ENCODE data around the gene ARHGEF28.

ARHGEF28 gene

GRCh38 chr5:73693573-73694061 is 67.6 kb downstream of the ARHGEF28 start:
- FAIRE-seq: no peak

DNA sequence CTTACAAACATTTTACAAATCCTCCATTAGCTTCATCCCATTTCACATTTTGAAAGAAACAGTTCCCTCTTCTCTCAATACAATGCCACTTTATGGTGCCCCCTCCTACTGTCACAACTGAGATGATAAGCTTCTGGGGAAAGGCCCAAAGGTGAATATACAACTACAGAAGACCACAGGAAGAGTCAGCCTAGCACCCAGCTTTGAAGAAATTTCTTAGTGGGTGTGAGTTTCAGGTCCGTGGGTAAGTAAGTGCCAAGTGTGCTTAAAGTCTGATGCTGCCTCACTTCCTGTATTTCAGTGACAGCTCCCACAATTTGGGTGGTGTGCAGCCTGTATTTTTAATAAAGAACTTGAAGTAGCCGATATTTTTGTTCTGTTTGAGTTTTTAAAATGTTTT is 68.1 kb downstream of the ARHGEF28 start:
- no peak for FAIRE-seq

DNA sequence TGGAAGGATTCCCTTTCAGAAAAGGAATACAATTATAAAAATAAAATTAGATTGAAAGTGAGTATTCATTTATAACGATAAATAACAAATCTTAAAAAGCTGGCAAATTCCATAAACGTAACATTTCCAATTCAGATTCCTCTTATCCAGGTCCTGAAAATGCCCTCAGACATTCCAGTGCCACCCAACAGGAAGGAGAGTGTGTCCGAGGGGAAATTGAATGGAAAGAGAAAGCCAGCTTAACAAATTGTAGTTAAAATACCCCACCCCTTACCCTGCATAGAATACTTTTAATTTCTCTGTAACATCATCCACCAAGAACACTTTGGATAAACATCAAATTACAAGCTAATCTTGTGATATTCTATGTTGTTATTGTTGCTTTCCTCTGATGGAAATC is 72.0 kb downstream of the ARHGEF28 start:
- no peak for FAIRE-seq

DNA sequence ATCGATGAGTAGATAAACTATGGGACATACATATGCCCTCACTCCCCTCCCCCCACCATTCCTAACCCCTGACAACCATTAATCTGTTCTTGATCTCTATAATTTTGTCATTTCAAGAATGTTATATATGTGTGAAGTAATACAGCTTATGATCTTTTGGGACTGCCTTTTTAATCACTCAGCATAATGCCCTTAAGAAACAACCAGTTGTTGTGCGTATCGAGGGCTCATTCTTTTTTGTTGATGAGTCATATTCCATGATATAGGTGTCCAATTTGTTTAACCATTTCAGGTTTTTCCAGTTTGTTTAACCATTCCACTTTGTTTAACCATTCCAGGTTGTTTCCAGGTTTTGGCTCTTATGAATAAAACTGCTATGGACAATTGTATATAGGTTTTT is 75.6 kb downstream of the ARHGEF28 start:
- no peak for FAIRE-seq

GRCh38 chr5:73702534-73702933 is 76.5 kb downstream of the ARHGEF28 start:
- no peak for FAIRE-seq

DNA sequence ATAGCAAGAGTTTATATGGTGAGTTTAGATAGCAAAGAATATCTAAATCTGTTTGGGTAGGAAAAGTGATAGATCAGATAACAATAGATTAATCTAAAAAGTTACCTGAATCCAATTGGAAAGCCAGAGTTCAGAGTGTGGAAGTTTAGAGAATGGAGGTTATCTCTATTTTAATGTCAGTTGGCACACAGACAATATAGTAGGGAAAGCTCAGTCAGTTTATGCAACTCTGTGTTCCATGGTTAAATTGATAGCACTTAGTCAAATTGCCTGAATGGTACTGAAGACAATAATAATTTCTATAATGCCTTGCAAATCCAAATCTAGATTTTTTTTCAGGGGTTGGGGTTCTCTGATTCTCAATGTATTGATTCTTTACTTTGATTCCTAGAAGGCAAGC is 77.0 kb downstream of the ARHGEF28 start:
- no peak for FAIRE-seq

GRCh38 chr5:73705364-73705763 is 79.4 kb downstream of the ARHGEF28 start:
- no peak for FAIRE-seq

DNA sequence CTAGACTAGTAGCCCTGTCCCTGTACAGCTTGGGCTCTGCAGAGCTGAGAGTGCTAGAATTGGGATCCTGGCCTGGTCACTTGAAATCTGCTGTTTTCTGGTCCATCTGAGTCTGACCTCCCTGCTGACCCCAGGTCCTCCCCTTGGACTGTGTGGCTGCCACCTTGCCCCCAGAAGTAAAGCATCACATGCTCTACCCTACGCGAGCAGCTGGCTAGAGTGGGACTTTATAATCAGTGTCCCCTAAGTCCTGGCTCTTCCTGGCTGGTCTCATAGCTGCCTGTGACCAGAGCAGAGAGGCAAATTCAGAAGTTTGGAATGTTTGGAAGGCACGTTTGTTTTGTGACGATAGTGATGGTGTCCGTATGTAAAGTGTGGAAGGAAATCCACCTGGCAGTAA is 81.0 kb downstream of the ARHGEF28 start:
- FAIRE-seq: no peak

GRCh38 chr5:73709536-73710129 is 83.6 kb downstream of the ARHGEF28 start:
- no peak for FAIRE-seq

- FAIRE-seq: no peak
Observed at GRCh38 chr5:73716284-73716808, 90.3 kb downstream of the ARHGEF28 start.

DNA sequence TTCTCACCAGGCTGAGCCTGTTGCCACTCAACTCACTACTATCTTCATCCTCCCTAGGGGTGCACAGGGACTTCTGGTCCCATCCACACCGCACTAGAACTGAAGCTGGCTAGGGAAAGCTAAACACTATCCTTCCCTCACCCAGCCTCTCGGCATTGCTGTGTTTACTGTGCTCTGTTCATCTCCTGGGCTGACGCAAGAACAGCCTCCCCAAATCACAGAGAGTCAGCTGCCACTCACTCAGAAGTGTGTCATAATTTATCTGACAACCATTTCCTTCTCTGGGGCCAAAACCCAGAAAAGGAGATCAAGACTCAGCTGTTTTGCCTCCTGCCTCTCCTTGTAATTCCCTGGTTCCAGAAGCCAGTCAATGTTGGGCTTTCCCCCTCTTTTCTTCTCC is 92.8 kb downstream of the ARHGEF28 start:
- no peak for FAIRE-seq

DNA sequence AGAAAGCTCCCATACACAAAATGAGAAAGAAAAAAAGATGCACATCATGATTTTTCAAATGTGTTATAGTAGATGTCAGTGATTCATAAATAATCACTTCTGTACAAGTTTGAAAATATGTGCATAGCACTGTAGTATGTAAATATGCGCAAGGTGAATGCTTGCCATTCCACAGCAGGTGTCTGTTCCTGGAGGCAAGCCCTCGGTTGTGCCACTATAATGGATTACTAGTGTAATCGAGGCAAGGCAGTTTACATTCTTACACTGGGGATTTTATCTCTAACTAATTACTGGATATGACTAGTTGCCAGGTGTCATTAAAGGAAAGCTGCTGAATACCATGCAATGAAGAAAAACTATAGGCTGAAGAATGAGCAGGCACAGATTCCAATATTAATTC is 93.6 kb downstream of the ARHGEF28 start:
- FAIRE-seq: no peak

DNA sequence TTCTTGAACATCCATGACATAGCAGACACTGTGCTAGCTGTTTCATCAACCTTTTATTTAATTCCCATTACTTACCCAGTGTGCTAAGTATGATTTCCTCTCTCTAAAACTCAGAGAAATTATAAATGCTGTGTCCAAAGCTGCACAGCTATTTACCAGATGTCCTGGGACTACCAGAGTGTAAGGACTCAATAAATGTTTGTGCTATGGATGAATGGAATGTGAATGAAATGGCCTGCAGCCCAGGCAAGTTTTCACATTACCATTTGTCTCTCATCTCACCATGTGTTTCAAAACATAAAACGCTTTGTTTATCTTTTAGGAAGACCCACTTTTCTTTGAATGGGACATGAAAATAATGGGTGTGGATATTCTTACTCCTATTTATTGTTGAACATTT is 96.2 kb downstream of the ARHGEF28 start:
- FAIRE-seq: no peak

- no peak for FAIRE-seq
Observed at GRCh38 chr5:73726071-73726470, 100.1 kb downstream of the ARHGEF28 start.

DNA sequence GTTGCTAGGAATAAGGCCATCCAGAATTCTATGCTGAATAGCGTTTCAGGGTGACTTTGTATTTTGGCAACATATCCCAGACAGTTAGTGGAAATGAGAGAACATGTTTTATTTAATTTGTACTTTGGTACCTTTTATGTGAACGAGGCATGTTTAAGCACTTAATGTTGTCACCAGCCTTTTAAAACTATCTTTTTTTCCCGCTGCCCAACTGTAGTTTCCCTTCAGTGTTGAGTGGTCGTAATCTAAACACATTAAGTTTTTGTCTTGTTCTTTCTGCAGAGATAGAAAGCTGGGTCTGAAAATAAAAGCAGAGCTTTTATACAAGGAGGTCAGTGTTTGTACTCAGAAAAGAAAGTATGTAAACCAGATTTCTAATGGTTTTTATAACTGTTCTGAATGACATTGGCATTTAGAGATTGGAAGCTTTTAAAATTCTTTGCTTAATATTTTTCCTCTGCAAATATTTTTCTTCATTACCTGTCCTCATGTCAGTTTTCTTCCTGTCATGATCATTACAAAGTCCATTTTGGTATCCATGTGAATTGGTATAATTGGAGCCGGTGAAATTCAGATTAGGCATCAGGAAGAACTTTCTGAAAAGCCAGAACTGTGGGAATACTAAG is 100.7 kb downstream of the ARHGEF28 start:
- no peak for FAIRE-seq

- no peak for FAIRE-seq
Observed at GRCh38 chr5:73727470-73727869, 101.5 kb downstream of the ARHGEF28 start.

DNA sequence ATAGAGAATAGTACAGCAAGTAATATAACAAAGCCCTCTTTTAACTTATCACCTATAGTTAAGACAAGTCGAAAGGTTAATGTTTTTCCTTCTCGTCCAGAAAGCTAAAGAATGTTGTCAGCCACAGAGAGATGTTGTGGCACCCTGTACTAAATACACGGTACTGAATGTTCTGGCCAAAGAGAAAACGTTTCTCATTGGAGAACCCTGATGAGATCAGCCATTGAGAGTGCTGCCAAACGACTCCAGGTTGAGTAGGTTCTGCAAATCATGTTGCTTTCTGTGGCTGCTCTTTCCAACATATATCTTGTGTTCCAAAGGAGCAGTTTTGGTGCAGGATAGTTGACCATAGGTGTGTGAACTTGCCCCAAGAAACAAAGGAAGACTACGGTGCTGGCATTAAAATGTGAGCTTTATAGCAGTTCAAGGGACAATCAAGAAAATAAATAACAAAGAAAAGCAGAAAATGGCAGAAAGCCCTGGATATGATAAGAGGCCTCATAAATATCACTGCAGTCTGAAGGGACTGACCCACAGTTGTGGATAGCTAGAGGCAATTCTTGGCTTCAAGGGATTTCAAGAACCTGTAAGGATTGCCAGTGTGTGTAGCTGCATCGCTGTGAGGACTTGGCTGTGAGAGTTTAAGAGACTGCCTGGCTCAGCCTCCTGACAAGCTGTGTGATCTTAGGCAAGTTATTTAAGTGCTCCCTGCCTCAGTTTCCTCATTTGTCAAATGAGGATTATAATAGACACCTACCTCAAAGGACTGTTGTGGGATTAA is 102.7 kb downstream of the ARHGEF28 start:
- FAIRE-seq: no peak

- no peak for FAIRE-seq
Observed at GRCh38 chr5:73729329-73729728, 103.3 kb downstream of the ARHGEF28 start.

DNA sequence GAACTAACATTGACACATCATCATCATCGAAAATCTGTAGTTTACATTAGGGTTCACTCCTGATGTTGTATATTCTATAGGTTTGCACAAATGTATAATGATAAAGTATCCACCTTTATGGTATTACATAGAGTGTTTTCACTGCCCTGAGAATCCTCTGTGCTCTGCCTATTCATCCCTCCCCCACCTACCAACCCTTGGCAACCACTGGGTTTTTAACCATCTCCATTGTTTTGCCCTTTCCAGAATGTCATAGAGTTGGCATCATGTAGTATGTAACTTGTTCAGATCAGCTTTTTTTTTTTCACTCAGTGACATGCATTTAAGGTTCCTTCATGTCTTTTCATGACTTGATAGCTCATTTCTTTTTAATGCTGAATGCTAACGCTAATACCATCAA is 106.0 kb downstream of the ARHGEF28 start:
- no peak for FAIRE-seq

DNA sequence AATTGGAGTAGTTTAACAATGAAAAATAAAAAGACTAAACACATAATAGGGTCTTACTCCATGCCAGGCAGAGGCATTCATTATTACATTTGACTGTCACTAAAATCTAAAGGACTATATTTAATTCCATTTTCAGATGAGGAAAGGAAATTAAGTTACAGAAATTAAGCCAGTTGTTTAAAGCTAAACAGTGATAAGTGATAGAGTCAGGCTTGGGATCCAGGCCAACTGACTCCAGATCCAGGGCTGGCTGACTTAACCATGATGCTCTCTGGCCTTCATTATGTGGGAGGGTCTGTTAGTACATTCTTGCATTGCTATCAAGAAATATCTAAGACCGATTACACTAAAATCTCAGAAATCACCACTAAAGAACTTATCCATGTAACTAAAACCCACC is 107.2 kb downstream of the ARHGEF28 start:
- FAIRE-seq: no peak

DNA sequence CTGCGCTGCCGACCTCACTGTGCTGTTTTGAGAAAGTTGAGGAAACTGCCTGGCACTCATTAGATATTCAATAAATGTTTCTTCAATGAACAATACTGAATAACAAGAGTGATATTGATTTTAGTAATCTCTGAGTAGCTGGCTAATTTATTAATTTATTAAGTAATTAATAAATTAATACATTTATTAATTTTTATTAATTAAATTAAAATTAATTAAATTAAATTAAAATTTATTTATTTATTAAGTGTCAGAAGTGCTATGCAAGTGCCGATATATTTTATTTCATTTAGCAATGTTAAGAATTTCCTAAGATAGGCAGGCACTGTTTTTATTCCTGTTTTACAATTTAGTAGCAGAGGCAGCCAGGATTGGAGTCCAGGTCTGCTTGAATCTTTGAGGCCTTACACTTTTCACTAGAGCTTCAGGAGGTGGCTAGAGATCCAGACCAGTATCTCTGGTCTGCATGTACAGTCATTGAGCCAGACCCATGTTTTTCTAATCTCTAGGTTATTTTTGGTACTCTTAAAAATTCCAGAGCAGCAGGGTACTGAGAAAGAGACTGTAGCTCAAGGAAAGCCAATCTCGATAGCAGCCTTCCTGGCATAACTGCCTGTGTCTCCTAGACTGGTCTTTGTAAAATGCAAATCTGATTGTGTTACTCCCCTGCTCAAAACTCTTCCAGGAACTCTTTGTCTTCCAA is 109.2 kb downstream of the ARHGEF28 start:
- no peak for FAIRE-seq

- FAIRE-seq: no peak
Observed at GRCh38 chr5:73739650-73740049, 113.7 kb downstream of the ARHGEF28 start.

DNA sequence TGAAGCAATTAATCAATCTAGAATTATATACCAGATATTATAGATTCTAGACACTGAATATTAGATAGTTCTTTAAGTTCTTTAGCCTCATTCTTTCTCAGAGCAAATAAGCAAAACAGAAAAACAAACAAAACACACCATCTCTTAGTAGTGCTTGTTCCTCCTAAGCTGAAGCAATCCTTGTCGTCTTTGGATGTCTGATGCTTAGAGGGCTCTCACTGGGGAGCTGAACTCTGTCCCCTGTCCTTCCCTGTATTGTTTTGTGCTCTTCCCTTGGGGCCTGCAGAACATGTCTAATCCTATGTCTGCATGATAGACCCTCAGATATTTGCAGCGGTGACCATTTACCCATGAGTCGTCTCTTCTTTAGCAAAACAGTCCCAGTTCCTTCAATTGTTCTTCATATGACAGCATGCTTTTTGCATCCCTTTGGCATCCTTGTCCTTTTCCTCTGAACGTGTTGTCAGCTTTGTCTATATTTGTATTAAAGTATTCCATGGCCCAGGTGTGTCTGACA is 114.3 kb downstream of the ARHGEF28 start:
- no peak for FAIRE-seq

Measured in islet of Langerhans (tissue), 1 donor.